ENCODE data around the gene UPB1. TPM values are rescaled to one million over a fixed set of nuclear protein-coding genes. Genes with fewer than 3 reads are reported as not detected.

UPB1 gene
- total and polyA plus RNA-seq, 4 donors: 7.1 to 115 (median 58.8) TPM

- peaks cover 2 to 32% (median 4%) of the 10 kb centered on the region in 4 donors for H3K4me1 ChIP-seq (ENCODE audit: control insufficient read depth in 4 of 4, insufficient read depth in 4 of 4, low read length in 3 of 4)
- no peaks in the 10 kb centered on the region for H3K9me3 ChIP-seq (ENCODE audit: control insufficient read depth in 4 of 4, low read length in 3 of 4)
- no peak for DNase-seq (ENCODE audit: low spot score)
- no peak overlapping the region for H3K4me3 ChIP-seq (ENCODE audit: low read depth in 1 of 3, low read length in 3 of 3)
- H3K9ac ChIP-seq (ENCODE audit: low read depth in 1 of 2, low read length in 2 of 2): no peak overlapping the region
- no peak overlapping the region for H3K27ac ChIP-seq (ENCODE audit: low read depth in 1 of 2, low read length in 2 of 2)
- no peak for TF ChIP-seq GABPA (IDR thresholded peaks at IDR 0.05 in 1 of 2, conservative IDR thresholded peaks at IDR 0.05 in 1 of 2)
- no peak for TF ChIP-seq FOXA2 (IDR thresholded peaks at IDR 0.05)
- TF ChIP-seq REST (IDR thresholded peaks at IDR 0.05): no peak
- no peak for TF ChIP-seq ATF3 (IDR thresholded peaks at IDR 0.05)
- no peak for TF ChIP-seq MAX (IDR thresholded peaks at IDR 0.05)
- WGBS: 95% methylated on average over 4 of the region's 4 CpGs
- peaks cover 0 to 14% (median 7%) of the 10 kb centered on the region in 4 donors for H3K36me3 ChIP-seq (ENCODE audit: control insufficient read depth in 4 of 4, insufficient read depth in 3 of 4, low read depth in 1 of 4, low read length in 3 of 4)
- no peaks in the 10 kb centered on the region for H3K27me3 ChIP-seq (ENCODE audit: control insufficient read depth in 4 of 4, insufficient read depth in 4 of 4, low read length in 3 of 4)
These were observed 40.2 kb downstream of the UPB1 start for GRCh38 chr22:24535348-24535747.

GRCh38 chr22:24536089-24536488 lies 41.0 kb downstream of the UPB1 start:
- Histone ChIP-seq H3K9ac (ENCODE audit: low read depth in 1 of 2, low read length in 2 of 2) (no peak overlapping the region), H3K4me1 (ENCODE audit: control insufficient read depth in 4 of 4, insufficient read depth in 4 of 4, low read length in 3 of 4) (peaks cover 2 to 34% (median 7%) of the 10 kb centered on the region in 4 donors), H3K4me3 (ENCODE audit: low read depth in 1 of 3, low read length in 3 of 3) (no peak overlapping the region), H3K27ac (ENCODE audit: low read depth in 1 of 2, low read length in 2 of 2) (peak overlapping the region; percentile 52 to 59), H3K9me3 (ENCODE audit: control insufficient read depth in 4 of 4, low read length in 3 of 4) (no peaks in the 10 kb centered on the region), H3K27me3 (ENCODE audit: control insufficient read depth in 4 of 4, insufficient read depth in 4 of 4, low read length in 3 of 4) (no peaks in the 10 kb centered on the region), H3K36me3 (ENCODE audit: control insufficient read depth in 4 of 4, insufficient read depth in 3 of 4, low read depth in 1 of 4, low read length in 3 of 4) (peaks cover 0 to 19% (median 13%) of the 10 kb centered on the region in 4 donors)
- no peak for DNase-seq (ENCODE audit: low spot score)
- TF ChIP-seq RXRA (IDR thresholded peaks at IDR 0.05) (peak; percentile 73 to 92), FOXA2 (IDR thresholded peaks at IDR 0.05) (peak; percentile 9), NR2F2 (IDR thresholded peaks at IDR 0.05) (peak; percentile 43), REST (IDR thresholded peaks at IDR 0.05) (peak; percentile 35), SP1 (IDR thresholded peaks at IDR 0.05) (peak; percentile 23), ZBTB33 (IDR thresholded peaks at IDR 0.05) (peak; percentile 34), JUND (IDR thresholded peaks at IDR 0.05) (peak in 1 of 2 donors; percentile 56), HNF4G (IDR thresholded peaks at IDR 0.05) (no peak), TAF1 (conservative IDR thresholded peaks at IDR 0.05) (no peak), CTCF (IDR thresholded peaks at IDR 0.05; ENCODE audit: low read depth, low read length, missing input control) (no peak), YY1 (IDR thresholded peaks at IDR 0.05) (peak; percentile 60), ATF3 (IDR thresholded peaks at IDR 0.05) (peak; percentile 27), FOXA1 (IDR thresholded peaks at IDR 0.05) (peak; percentile 23), MAX (IDR thresholded peaks at IDR 0.05) (peak; percentile 54), HNF4A (conservative IDR thresholded peaks at IDR 0.05) (peak; percentile 9 to 63), GABPA (IDR thresholded peaks at IDR 0.05 in 1 of 2, conservative IDR thresholded peaks at IDR 0.05 in 1 of 2) (no peak), RAD21 (IDR thresholded peaks at IDR 0.05) (peak; percentile 35 to 46), EGR1 (IDR thresholded peaks at IDR 0.05; ENCODE audit: low read depth in 2 of 2) (no peak)
- 38% methylated on average over 3 of the region's 3 CpGs for WGBS

All from liver (tissue), 9 donors.